Mammary epithelial cell (primary cell): Measurements from ENCODE around the gene DNMBP.

ENCODE experiments used
- EZH2 ChIP-seq: IDR thresholded peaks from 2 replicates; pipeline ENCODE4 v1.6.1; 2012; ENCODE audit warnings: low read length, inconsistent platforms, borderline replicate concordance
- TF ChIP-seq, protein P1 (sequence below), 2 donors: IDR thresholded peaks in 1 of 2; conservative IDR thresholded peaks in 1 of 2; 2 replicates each; pipeline ENCODE4 v1.5.1; 2011 to 2012; ENCODE audit warnings: inconsistent platforms in 2 of 2, low read length in 2 of 2, mild to moderate bottlenecking in 2 of 2, control low read depth in 1 of 2, low read depth in 1 of 2; ENCODE audit not compliant: insufficient read depth in 1 of 2; ENCODE audit errors: extremely low read depth in 1 of 2

DNA sequence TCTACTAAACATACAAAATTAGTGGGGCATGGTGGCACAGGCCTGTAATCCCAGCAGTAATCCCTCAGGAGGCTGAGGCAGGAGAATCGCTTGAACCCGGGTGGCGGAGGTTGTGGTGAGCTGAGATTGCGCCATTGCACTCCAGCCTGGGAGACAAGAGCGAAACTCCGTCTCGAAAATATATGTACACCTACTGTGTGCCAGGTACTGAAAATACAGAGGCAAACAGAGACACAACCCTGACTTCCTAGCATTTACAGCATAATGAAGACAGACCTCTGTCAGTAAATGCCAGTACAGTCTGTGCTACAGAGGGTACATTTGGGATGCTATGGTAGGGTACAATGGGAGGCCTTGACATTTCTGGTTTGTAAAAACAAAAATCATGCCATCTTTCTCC is 160.7 kb downstream of the DNMBP start:
- TF ChIP-seq, protein P1, sequence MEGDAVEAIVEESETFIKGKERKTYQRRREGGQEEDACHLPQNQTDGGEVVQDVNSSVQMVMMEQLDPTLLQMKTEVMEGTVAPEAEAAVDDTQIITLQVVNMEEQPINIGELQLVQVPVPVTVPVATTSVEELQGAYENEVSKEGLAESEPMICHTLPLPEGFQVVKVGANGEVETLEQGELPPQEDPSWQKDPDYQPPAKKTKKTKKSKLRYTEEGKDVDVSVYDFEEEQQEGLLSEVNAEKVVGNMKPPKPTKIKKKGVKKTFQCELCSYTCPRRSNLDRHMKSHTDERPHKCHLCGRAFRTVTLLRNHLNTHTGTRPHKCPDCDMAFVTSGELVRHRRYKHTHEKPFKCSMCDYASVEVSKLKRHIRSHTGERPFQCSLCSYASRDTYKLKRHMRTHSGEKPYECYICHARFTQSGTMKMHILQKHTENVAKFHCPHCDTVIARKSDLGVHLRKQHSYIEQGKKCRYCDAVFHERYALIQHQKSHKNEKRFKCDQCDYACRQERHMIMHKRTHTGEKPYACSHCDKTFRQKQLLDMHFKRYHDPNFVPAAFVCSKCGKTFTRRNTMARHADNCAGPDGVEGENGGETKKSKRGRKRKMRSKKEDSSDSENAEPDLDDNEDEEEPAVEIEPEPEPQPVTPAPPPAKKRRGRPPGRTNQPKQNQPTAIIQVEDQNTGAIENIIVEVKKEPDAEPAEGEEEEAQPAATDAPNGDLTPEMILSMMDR (conservative IDR thresholded peaks at IDR 0.05 in 1 of 2, IDR thresholded peaks at IDR 0.05 in 1 of 2; ENCODE audit: extremely low read depth in 1 of 2, insufficient read depth in 1 of 2, low read depth in 1 of 2, low read length in 2 of 2) = no peak
- no peak for TF ChIP-seq EZH2
